22Rv1 (cell line): ENCODE data around the gene PCYOX1L.

Experiments used
- H3K27ac ChIP-seq: fragments of 450-650 bp; 2 replicates; pipeline ENCODE4 v1.5.1; 2017
- ZFX ChIP-seq: fragments of 450-650 bp; IDR thresholded peaks from 2 replicates; pipeline ENCODE4 v1.6.1; 2017; ENCODE audit warnings: antibody characterized with exemption, borderline replicate concordance
- TF ChIP-seq, protein P1 (sequence below): fragments of 450-650 bp; IDR thresholded peaks from 2 replicates; pipeline ENCODE4 v1.5.1; 2017; ENCODE audit warnings: mild to moderate bottlenecking

The PCYOX1L gene

DNA sequence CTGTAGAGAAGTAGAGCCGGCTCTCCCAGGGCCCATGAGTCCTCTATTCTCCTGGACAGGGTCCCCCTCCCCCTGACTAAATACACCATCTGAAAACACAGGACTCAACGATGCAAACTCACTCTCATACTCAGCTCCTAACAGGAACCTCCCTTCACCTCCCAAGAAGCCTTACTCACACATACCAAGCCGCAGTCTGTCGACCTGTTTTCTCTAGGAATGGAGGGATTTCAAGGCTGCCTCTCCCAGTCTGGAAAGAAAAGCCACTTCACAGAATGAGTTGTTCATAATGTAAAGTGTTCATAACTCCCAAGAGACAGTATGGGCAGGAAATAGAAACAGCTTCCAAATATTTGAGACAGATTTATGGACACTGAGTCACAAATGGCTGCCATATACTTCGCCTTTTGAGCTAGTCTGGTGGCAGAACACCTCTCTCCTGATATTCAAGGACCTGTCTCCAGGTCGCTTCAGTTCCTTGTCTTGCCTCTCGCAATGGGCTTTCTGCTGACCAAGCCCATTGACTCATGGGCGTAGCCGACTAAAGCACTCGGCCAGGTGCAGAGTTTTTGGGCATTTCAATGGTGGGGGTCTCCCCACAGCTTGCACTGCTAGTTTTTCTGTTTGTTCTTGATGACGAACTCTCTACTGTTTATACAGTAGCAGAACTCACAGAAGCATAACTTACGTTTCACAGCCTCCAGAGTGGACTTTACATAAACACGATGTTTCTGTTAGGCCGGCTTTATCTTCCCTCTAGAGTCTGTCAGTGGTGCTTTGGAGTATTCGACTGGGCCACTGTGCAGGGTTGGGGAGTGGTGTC is 46.3 kb downstream of the PCYOX1L start:
- TF ChIP-seq, protein P1, sequence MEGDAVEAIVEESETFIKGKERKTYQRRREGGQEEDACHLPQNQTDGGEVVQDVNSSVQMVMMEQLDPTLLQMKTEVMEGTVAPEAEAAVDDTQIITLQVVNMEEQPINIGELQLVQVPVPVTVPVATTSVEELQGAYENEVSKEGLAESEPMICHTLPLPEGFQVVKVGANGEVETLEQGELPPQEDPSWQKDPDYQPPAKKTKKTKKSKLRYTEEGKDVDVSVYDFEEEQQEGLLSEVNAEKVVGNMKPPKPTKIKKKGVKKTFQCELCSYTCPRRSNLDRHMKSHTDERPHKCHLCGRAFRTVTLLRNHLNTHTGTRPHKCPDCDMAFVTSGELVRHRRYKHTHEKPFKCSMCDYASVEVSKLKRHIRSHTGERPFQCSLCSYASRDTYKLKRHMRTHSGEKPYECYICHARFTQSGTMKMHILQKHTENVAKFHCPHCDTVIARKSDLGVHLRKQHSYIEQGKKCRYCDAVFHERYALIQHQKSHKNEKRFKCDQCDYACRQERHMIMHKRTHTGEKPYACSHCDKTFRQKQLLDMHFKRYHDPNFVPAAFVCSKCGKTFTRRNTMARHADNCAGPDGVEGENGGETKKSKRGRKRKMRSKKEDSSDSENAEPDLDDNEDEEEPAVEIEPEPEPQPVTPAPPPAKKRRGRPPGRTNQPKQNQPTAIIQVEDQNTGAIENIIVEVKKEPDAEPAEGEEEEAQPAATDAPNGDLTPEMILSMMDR: no peak
- TF ChIP-seq ZFX: no peak
- H3K27ac ChIP-seq: no peak overlapping the region

DNA sequence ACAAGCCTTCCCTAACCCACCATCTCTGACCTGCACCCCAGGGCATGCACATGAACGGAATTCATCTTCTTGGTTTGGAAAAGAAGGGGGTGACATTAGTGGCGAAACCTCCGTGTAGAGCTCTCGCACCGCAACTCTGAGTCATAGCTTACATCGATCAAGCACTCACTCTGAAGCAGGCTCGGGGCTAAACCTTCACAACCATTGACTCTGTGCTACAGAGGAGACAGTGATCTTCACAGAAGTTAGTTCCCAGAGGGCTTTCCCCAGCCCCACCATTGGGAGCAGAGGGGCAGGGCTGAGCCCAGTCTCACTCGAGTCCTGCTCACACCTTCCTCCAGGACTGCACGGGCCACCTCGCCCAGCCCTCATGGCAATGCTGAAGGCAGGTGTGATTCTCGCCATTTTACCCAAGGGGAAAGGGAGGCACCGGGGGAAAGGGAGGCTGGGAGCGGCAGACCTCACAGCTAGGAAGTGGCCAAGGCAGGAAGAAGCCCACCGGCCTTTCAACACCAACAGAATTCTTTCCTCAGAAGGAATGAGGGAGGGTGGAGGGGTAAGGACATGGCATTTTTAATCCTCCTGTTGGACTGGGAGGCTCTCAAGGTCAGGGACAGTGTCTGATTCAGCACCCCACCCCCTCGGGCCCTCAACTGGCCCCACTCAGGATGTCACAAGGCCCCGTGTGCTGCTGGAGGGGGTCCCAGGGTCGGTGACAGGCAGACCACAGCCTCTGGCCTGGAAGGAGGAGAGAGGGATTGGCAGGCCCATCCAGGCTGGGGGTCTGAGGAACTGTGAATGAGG is 47.1 kb downstream of the PCYOX1L start:
- TF ChIP-seq, protein P1: no peak
- TF ChIP-seq ZFX: no peak
- no peak overlapping the region for H3K27ac ChIP-seq

GRCh38 chr5:149405550-149406202 is 47.8 kb downstream of the PCYOX1L start:
- no peak overlapping the region for H3K27ac ChIP-seq
- TF ChIP-seq ZFX: no peak
- TF ChIP-seq, protein P1: no peak

DNA sequence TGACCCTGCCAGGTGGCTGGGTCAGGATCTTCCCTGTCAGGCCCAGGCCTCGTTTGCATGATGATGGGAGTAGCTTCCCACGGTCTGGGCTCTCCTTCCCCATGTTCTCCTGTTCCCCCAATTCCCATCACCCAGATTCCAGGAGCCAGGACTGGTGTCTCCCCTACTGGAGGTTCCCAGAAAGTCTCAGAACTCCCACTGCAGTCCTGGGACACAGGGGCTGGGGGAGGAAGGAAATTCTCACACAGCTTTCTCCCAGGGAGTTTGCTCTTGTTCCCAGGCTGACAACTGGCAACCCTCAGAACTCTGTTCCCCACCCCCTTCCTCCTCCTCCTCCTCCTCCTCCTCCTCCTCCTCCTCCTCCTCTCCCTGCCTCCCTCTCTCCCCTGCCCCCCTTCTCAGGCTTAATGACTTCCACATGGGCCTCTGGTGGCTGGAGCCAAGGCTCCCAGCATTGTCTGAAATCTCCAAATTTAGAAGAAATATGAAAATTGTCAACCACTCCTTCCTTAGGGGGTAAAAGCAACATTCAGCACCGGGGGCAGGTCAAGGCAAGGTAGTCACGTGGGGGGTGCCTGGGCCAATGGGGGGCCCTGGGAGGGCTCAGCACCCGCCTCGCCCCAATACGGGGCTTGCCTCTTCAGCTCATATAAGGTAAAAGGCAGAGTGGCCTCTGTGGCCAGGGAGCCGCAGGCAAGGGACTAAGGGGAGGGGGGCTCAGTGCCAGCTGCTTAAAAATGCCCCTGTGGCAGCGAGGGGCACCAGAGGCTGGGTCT is 48.5 kb downstream of the PCYOX1L start:
- TF ChIP-seq, protein P1: no peak
- TF ChIP-seq ZFX: no peak

DNA sequence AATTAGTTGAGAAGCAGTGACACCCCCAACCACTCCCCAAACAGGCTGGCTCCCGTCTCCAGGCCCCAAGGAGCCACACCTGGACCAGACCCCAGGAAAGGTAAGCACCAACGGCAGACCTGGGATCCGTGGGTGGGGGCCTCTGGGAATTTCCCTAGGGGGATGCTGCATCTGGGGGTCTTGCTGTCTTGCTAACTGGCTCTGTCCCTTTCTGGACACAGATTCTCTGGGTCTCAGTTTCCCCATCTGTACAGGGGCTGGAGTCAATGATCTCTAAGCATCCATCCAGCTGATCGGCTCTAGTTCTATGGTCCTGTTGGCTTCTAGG is 49.1 kb downstream of the PCYOX1L start:
- TF ChIP-seq ZFX: no peak
- TF ChIP-seq, protein P1: no peak
- H3K27ac ChIP-seq: no peak overlapping the region

More for the DNA sequence above, 48.5 kb downstream of the PCYOX1L start:
- no peak overlapping the region for H3K27ac ChIP-seq

DNA sequence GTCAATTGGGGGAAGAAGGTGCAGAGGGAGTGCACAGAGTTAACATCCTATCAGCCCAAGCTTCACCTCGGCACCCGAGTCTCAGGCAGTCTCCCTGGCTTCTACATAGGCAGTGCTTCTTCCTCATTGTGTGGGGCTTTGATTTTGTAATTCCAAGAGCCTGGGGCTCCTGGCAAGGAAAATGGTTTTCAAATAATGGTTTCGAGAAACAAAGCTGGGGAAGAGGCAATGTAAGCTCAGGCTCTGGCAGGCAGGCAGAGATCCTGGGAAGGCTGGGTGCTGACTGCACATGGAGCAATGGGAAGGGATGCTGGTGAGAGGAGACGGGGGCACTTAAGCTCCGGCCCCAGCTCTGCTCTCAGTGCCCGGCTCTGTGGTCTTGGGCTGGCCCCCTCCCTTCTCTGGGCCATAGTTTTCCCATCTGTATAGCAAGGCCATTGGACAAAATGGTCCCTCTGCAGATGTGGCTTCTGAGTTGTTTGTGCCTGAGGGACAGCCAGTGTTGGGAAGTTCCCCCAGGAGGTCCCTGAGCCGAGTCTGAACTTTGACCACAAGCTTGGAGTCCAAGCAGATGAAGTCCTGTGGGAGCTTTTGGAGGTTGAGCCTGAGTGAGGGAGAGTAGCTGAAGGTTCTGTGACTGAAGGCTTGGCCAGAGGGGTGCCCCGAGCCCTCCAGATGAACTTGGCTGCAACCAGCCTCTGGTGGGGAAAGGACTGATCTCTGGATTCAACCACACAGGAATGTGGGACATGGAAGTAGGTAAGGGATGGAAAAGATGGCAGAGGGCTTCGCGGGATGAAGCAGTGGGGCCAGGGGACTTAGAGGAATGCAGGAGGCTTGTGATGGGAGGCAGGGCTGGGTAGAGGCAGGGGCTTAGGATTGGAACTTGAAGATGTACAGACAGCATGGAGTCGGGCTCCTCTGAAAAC is 49.7 kb downstream of the PCYOX1L start:
- H3K27ac ChIP-seq: no peak overlapping the region
- TF ChIP-seq, protein P1: no peak
- no peak for TF ChIP-seq ZFX
